Large intestine (tissue), 3 donors: Measurements from ENCODE around the gene FOLR1. TPM values are rescaled to one million over a fixed set of nuclear protein-coding genes. Genes with fewer than 3 reads are reported as not detected.
A peak's percentile ranks its signal among the peaks of the same experiment; 100 is the strongest.

Experiments used
- DNase-seq, 2 donors: peaks; one replicate each; pipeline versions ENCODE4 v3.0.0 to v3.0.0-alpha.2; 2013
- H3K27ac ChIP-seq: one replicate; pipeline ENCODE4 v1.5.1; 2013; ENCODE audit warnings: low read length
- H3K27me3 ChIP-seq: 2 replicates; pipeline ENCODE4 v1.6.1; 2013; ENCODE audit warnings: low read length; ENCODE audit not compliant: control insufficient read depth, insufficient read depth
- H3K36me3 ChIP-seq: 2 replicates; pipeline ENCODE4 v1.6.1; 2013; ENCODE audit warnings: low read length; ENCODE audit not compliant: control insufficient read depth, insufficient read depth
- H3K4me1 ChIP-seq: one replicate; pipeline ENCODE4 v1.6.1; 2013; ENCODE audit warnings: low read length; ENCODE audit not compliant: control insufficient read depth, insufficient read depth
- H3K4me3 ChIP-seq: one replicate; pipeline ENCODE4 v1.5.1; 2013; ENCODE audit warnings: low read length
- H3K9me3 ChIP-seq: one replicate; pipeline ENCODE4 v1.6.1; 2013; ENCODE audit warnings: mild to moderate bottlenecking, low read depth, low read length, moderate library complexity; ENCODE audit not compliant: control insufficient read depth
- WGBS: methylation state at CpG from one replicate; pipeline ENCODE4 v1.1.5; 2013; ENCODE audit warnings: low lambda C conversion rate; ENCODE audit not compliant: insufficient coverage; 5-methylcytosine and 5-hydroxymethylcytosine counted together
- polyA plus RNA-seq: library from polyadenylated mRNA; unstranded; fragments of 120-200 nt; gene quantifications from one replicate; pipeline ENCODE4 v1.2.1, GENCODE V29; 2013

Gene FOLR1
- polyA plus RNA-seq, 1 donor = 1.9 TPM

- 0% methylated on average over 1 of the region's 84 CpGs for WGBS
- peak overlapping the region; percentile 99 for H3K27ac ChIP-seq
- H3K27me3 ChIP-seq = no peaks in the 10 kb centered on the region
- H3K4me3 ChIP-seq = peak overlapping the region; percentile 91
- H3K4me1 ChIP-seq = peaks cover 21% of the 10 kb centered on the region
- no peaks in the 10 kb centered on the region for H3K9me3 ChIP-seq
- peak in 1 of 2 donors; percentile 84 for DNase-seq
- peaks cover 21% of the 10 kb centered on the region for H3K36me3 ChIP-seq
These were observed 31.9 kb downstream of the FOLR1 start for GRCh38 chr11:72223615-72224563.

GRCh38 chr11:72224564-72225410 is 32.8 kb downstream of the FOLR1 start, which contains the start of gene INPPL1:
Gene INPPL1, plus strand, starts transcription at chr11:72224767. Its CDS starts 218 bp downstream, at chr11:72224985.
- Histone ChIP-seq H3K9me3 (no peaks in the 10 kb centered on the region), H3K27me3 (no peaks in the 10 kb centered on the region), H3K4me1 (peaks cover 21% of the 10 kb centered on the region), H3K36me3 (peaks cover 30% of the 10 kb centered on the region), H3K4me3 (peak within 1 kb of the TSS; percentile 91), H3K27ac (peak within 1 kb of the TSS; percentile 99)
- DNase-seq = peak in 1 of 2 donors; percentile 60
- no CpG with 5 or more reads among the region's 81 CpGs for WGBS

DNA sequence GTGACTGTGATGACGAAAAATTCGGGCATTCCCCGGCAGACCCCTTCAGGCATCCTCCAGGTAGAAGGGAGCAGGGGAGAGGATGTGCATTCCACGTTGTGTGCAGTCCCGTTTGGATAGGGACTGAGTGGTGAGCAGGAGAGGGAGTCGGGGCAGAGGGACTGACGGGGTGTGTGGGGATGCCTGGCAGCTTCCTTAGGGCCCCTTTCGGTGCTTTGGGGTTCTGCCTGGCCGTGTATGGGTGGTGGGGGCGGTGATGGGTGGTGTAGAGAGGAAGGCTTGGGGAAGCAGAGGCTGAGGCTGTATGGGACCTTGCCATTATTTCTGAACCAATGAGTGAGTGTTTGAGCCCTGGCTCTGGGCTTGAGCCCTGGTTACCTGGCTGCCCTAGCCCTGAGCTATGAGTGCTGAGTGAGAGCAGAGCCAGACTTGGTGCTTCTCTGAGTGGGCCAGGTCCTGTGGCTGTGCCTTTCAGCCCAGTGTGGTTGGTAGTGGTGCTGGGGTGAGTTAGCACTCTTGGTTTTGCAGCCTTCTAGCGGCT is 33.5 kb downstream of the FOLR1 start:
- peaks cover 37% of the 10 kb centered on the region for H3K36me3 ChIP-seq
- H3K27me3 ChIP-seq = no peaks in the 10 kb centered on the region
- H3K9me3 ChIP-seq = no peaks in the 10 kb centered on the region
- H3K4me1 ChIP-seq = peaks cover 21% of the 10 kb centered on the region
- 0% methylated on average over 1 of the region's 11 CpGs for WGBS
- no peak overlapping the region for H3K27ac ChIP-seq
- peak overlapping the region; percentile 57 for H3K4me3 ChIP-seq
- DNase-seq = no peak

- Histone ChIP-seq H3K9me3 (no peaks in the 10 kb centered on the region), H3K4me3 (no peak overlapping the region), H3K27me3 (no peaks in the 10 kb centered on the region), H3K27ac (no peak overlapping the region), H3K36me3 (peaks cover 49% of the 10 kb centered on the region), H3K4me1 (peaks cover 21% of the 10 kb centered on the region)
- DNase-seq = no peak
- no CpG with 5 or more reads among the region's 5 CpGs for WGBS
These were observed 34.8 kb downstream of the FOLR1 start for GRCh38 chr11:72226701-72227100.

GRCh38 chr11:72227316-72228228 is 35.6 kb downstream of the FOLR1 start:
- Histone ChIP-seq H3K27me3 (no peaks in the 10 kb centered on the region), H3K4me1 (peaks cover 15% of the 10 kb centered on the region), H3K4me3 (no peak overlapping the region), H3K27ac (no peak overlapping the region), H3K36me3 (peaks cover 58% of the 10 kb centered on the region), H3K9me3 (no peaks in the 10 kb centered on the region)
- WGBS = no CpG with 5 or more reads among the region's 14 CpGs
- no peak for DNase-seq

- no CpG with 5 or more reads among the region's 16 CpGs for WGBS
- H3K36me3 ChIP-seq = peaks cover 65% of the 10 kb centered on the region
- no peaks in the 10 kb centered on the region for H3K9me3 ChIP-seq
- H3K27ac ChIP-seq = no peak overlapping the region
- no peak for DNase-seq
- no peak overlapping the region for H3K4me3 ChIP-seq
- no peaks in the 10 kb centered on the region for H3K27me3 ChIP-seq
- peaks cover 12% of the 10 kb centered on the region for H3K4me1 ChIP-seq
These were observed 36.4 kb downstream of the FOLR1 start for GRCh38 chr11:72228229-72228843.

DNA sequence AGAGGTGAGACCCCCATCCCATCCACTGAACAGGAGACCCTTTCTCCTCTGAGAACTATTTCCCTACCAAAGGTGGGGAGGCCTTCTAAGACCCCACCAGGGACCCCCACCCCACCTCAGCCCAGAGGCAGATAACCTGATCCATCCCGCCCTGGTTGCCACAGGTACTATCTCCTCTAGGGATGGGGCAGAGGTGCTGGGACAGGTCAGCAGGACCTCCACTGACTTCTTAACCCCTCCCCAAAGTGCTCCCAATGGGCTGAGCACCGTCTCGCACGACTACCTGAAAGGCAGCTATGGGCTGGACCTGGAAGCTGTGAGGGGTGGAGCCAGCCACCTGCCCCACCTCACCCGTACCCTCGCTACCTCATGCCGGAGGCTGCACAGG is 36.9 kb downstream of the FOLR1 start:
- no peak for DNase-seq
- no CpG with 5 or more reads among the region's 7 CpGs for WGBS
- H3K9me3 ChIP-seq = no peaks in the 10 kb centered on the region
- H3K36me3 ChIP-seq = peaks cover 70% of the 10 kb centered on the region
- H3K4me1 ChIP-seq = peaks cover 12% of the 10 kb centered on the region
- no peaks in the 10 kb centered on the region for H3K27me3 ChIP-seq
- H3K27ac ChIP-seq = no peak overlapping the region
- no peak overlapping the region for H3K4me3 ChIP-seq

GRCh38 chr11:72229336-72229924 is 37.5 kb downstream of the FOLR1 start:
- H3K4me3 ChIP-seq = no peak overlapping the region
- no peaks in the 10 kb centered on the region for H3K27me3 ChIP-seq
- WGBS = no CpG with 5 or more reads among the region's 8 CpGs
- H3K9me3 ChIP-seq = no peaks in the 10 kb centered on the region
- peaks cover 12% of the 10 kb centered on the region for H3K4me1 ChIP-seq
- DNase-seq = peak in 1 of 2 donors; percentile 1
- H3K36me3 ChIP-seq = peaks cover 76% of the 10 kb centered on the region
- H3K27ac ChIP-seq = no peak overlapping the region
